Neural crest cell (in vitro differentiated cells): ENCODE measurements around the gene NF1. TPM values are rescaled to one million over a fixed set of nuclear protein-coding genes. Genes with fewer than 3 reads are reported as not detected.
"Not testable (repeated sequence)": the region's sequence is repeated elsewhere in the genome, so short reads cannot be mapped to it uniquely, and the experiment has no call there.

Experiments used
- DNase-seq: peaks from one replicate; pipeline ENCODE4 v3.0.0; 2021; ENCODE audit warnings: low read depth, mixed read lengths, low spot score
- H3K27ac Mint-ChIP-seq: one replicate; pipeline ENCODE4 v1.8.0; 2021; ENCODE audit warnings: mild to moderate bottlenecking, mixed read lengths; ENCODE audit not compliant: unreplicated experiment
- H3K27me3 Mint-ChIP-seq: 2 replicates; pipeline ENCODE4 v1.8.0; 2021; ENCODE audit warnings: low read depth, mild to moderate bottlenecking, mixed read lengths
- H3K36me3 Mint-ChIP-seq: 2 replicates; pipeline ENCODE4 v1.8.0; 2021; ENCODE audit warnings: low read depth, mild to moderate bottlenecking, mixed read lengths
- H3K4me1 Mint-ChIP-seq: 2 replicates; pipeline ENCODE4 v1.8.0; 2021; ENCODE audit warnings: mixed read lengths
- H3K4me3 Mint-ChIP-seq: one replicate; pipeline ENCODE4 v1.8.0; 2021; ENCODE audit warnings: mild to moderate bottlenecking, mixed read lengths
- H3K9me3 Mint-ChIP-seq: 2 replicates; pipeline ENCODE4 v1.8.0; 2021; ENCODE audit warnings: mixed read lengths
- CTCF ChIP-seq: fragments of 200-600 bp; sonication (generic); conservative IDR thresholded peaks from 2 replicates; pipeline ENCODE4 v1.5.0; 2021; ENCODE audit warnings: antibody characterized with exemption, mild to moderate bottlenecking
- total RNA-seq: library from RNA; stranded (reverse); gene quantifications from 2 replicates; pipeline ENCODE4 v1.2.1, GENCODE V29; 2021

Gene NF1
- total RNA-seq, 1 donor from 2014 or later, result 60.6 TPM

DNA sequence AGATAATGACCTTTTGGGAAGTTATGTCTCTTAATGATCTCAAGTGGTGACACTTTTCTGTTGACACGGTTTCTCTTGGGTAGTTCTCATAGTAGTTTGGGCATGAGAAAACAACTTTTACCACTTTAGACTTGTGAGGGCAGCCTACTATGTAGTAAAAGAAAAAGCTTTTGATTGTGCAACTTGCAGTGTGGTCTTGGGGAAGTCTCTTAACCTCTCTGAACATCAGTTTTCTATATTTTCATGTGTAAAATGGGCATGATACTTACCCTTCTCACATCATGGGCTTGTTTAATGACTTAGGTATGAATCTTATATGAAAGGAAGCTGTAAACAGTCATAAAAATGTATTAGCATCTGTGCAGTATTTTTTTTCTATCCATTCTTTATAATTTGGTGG is 11.2 kb downstream of the NF1 start:
- H3K4me1 Mint-ChIP-seq, result peaks cover 43% of the 10 kb centered on the region
- H3K36me3 Mint-ChIP-seq, result peaks cover 3% of the 10 kb centered on the region
- DNase-seq, result no peak
- no peak overlapping the region for H3K4me3 Mint-ChIP-seq
- H3K27me3 Mint-ChIP-seq, result no peaks in the 10 kb centered on the region
- H3K27ac Mint-ChIP-seq, result no peak overlapping the region
- peaks cover 2% of the 10 kb centered on the region for H3K9me3 Mint-ChIP-seq
- no peak for TF ChIP-seq CTCF

- H3K27ac Mint-ChIP-seq, result peak overlapping the region; percentile 22
- no peaks in the 10 kb centered on the region for H3K27me3 Mint-ChIP-seq
- H3K9me3 Mint-ChIP-seq, result peaks cover 2% of the 10 kb centered on the region
- H3K4me1 Mint-ChIP-seq, result peaks cover 50% of the 10 kb centered on the region
- no peak overlapping the region for H3K4me3 Mint-ChIP-seq
- DNase-seq, result no peak
- peaks cover 3% of the 10 kb centered on the region for H3K36me3 Mint-ChIP-seq
- no peak for TF ChIP-seq CTCF
These were observed 16.4 kb downstream of the NF1 start for GRCh38 chr17:31111183-31111582.

DNA sequence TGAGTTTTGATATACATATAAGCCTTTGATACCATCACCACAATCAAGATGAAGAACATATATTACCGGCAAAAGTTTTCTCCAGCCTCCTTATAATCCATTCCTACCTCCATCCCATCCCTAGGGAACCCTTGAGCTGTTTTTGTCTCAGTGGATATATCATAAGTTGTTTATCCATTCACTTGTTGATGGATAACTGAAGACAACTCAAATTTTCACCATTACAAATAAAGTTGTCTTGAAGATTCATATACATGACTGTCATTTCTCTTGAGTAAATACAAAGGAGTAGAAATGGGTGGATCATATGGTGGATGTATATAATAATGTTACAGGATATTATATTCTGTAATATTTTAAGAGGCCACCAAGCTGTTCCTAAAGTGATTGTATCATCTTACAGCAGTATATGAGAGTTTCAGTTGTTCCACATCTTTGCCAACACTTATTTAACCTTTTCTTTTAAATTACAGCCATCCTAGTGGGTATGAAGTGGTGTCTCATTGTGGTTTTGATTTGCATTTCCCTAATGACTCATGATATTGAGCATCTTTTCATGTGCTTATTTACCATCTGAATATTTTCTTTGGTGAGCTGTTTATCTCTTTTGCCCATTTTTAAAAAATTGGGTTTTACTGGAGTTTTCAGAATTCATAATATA is 17.4 kb downstream of the NF1 start:
- Mint-ChIP-seq H3K36me3 (peaks cover under 1% of the 10 kb centered on the region), H3K4me3 (no peak overlapping the region), H3K27me3 (no peaks in the 10 kb centered on the region), H3K27ac (no peak overlapping the region), H3K9me3 (peaks cover under 1% of the 10 kb centered on the region), H3K4me1 (peaks cover 48% of the 10 kb centered on the region)
- no peak for TF ChIP-seq CTCF
- no peak for DNase-seq

DNA sequence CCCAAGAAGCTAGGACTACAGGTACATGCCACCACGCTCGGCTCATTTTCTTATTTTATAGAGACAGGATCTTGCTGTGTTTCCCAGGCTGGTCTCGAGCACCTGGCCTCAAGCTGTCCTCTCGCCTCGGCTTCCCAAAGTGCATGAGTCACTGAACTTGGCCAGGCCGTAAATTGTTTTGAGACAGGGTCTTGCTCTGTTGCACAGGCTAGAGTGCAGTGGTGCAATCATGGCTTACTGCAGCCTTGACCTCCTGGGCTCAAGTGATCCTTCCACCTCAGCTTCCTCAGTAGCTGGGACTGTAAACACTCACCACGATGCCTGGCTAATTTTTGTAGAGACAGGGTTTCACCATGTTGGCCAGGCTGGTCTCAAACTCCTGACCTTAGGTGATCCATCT is 18.6 kb downstream of the NF1 start:
- H3K27me3 Mint-ChIP-seq, DNase-seq, H3K4me3 Mint-ChIP-seq, H3K36me3 Mint-ChIP-seq, H3K27ac Mint-ChIP-seq, H3K9me3 Mint-ChIP-seq: not testable (repeated sequence)
- peaks cover 46% of the 10 kb centered on the region for H3K4me1 Mint-ChIP-seq

DNA sequence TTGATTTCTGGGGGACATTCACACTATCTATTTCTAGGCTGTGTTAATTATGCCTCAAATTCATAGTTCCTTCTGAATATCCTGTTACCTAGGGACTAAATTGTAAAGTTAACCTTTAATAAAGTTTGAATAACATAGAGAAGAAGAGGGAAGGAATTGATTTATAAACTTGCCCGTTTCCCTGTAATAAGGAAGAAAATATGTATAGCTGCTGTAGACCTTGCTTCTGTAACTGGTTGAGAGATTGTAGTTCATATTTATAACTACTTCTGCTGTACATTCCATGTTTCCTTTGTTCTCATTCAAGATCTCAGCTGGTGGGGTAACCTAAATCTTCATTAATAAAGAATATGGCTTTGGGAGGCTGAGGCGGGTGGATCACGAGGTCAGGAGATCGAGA is 19.2 kb downstream of the NF1 start:
- no peaks in the 10 kb centered on the region for H3K9me3 Mint-ChIP-seq
- H3K36me3 Mint-ChIP-seq, result no peaks in the 10 kb centered on the region
- H3K27me3 Mint-ChIP-seq, result no peaks in the 10 kb centered on the region
- DNase-seq, result no peak
- peaks cover 41% of the 10 kb centered on the region for H3K4me1 Mint-ChIP-seq
- no peak for TF ChIP-seq CTCF
- no peak overlapping the region for H3K4me3 Mint-ChIP-seq
- H3K27ac Mint-ChIP-seq, result no peak overlapping the region

DNA sequence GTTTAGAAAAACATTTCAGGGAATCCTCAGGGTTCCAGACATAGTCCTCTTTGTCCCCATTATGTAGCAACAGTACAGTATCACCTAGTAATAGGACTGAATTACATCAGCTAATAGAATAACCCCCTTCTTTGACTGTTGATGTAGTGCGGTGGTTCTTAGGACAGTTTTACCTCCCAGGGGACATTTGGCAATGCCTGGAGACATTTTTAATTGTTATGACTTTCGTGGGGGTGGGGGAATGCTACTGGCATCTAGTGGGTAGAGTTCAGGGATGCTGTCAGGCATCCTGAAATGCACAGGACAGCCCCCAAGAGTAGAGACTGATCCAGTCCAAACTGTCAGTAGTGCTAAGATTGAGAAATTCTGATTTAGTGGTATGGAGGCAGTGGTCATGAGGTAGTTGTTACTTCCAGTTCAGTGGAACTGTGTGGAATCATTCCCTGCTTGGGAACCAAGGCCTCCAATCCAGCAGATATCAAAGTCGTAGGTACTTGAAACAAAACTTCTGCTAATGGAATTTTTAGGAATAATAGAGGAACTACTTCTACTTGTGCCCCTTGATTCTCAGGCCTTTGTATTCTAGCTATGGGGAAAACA is 20.3 kb downstream of the NF1 start:
- Mint-ChIP-seq H3K27ac (peak overlapping the region; percentile 35), H3K36me3 (peaks cover 5% of the 10 kb centered on the region), H3K27me3 (no peaks in the 10 kb centered on the region), H3K9me3 (no peaks in the 10 kb centered on the region), H3K4me1 (peaks cover 33% of the 10 kb centered on the region), H3K4me3 (no peak overlapping the region)
- no peak for TF ChIP-seq CTCF
- DNase-seq, result no peak
